Uterus (tissue), 2 donors: ENCODE results near the gene ARID5B.

Experiments used
- CTCF ChIP-seq, 4 experiments: fragments of 200-600 bp in 2 of 4; fragments of 450-650 bp in 2 of 4; sonication (generic) in 2 of 4; IDR thresholded peaks; one replicate each; pipeline ENCODE4 v1.5.1; 2016 to 2019; ENCODE audit warnings: antibody characterized with exemption in 4 of 4, mild to moderate bottlenecking in 2 of 4, moderate library complexity in 1 of 4
- POLR2A ChIP-seq, 2 donors: fragments of 450-650 bp; IDR thresholded peaks; one replicate each; pipeline ENCODE4 v1.6.1; 2016; ENCODE audit warnings: antibody characterized with exemption in 2 of 2, mild to moderate bottlenecking in 1 of 2, moderate library complexity in 1 of 2

DNA sequence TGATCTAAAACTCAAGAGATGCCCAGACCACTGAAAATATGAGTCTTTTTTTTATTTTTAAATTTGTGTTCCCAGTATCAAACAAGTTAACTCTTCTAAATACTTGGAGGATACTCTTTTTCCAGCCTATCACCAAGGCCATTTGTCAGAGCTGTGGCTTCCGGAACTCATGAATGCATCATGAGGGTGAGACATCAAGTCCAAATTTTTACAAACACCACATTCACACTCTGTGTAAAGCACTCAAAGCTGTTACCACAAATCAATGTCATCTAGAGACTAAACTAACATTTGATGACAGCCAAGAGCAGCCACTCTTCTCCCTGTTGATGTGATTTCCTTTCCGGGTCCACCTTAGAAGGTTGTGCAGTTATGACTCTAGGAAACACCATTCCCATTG lies 43.8 kb upstream of the ARID5B start:
- TF ChIP-seq CTCF (IDR thresholded peaks at IDR 0.05), result no peak
- TF ChIP-seq POLR2A (IDR thresholded peaks at IDR 0.05), result no peak
